Neural progenitor cell (in vitro differentiated cells): ENCODE data around the gene KRT3. TPM values are rescaled to one million over a fixed set of nuclear protein-coding genes. Genes with fewer than 3 reads are reported as not detected.

Experiments
- DNase-seq: peaks from one replicate; pipeline ENCODE4 v3.0.0-alpha.2; 2016; ENCODE audit warnings: low spot score
- H2AFZ ChIP-seq: fragments of 200-600 bp; sonication (generic); replicated peaks from 2 replicates; pipeline ENCODE4 v1.6.1; 2016; ENCODE audit warnings: antibody characterized with exemption
- H3F3A ChIP-seq: fragments of 200-600 bp; sonication (generic); 2 replicates; pipeline ENCODE4 v1.6.1; 2016; ENCODE audit warnings: antibody characterized with exemption, low read depth
- H3K27ac ChIP-seq: fragments of 200-600 bp; sonication (generic); 2 replicates; pipeline ENCODE4 v1.5.1; 2016; ENCODE audit warnings: mild to moderate bottlenecking
- H3K27me3 ChIP-seq: fragments of 200-600 bp; sonication (generic); 2 replicates; pipeline ENCODE4 v1.6.1; 2016; ENCODE audit warnings: mild to moderate bottlenecking, moderate library complexity
- H3K36me3 ChIP-seq: fragments of 200-600 bp; sonication (generic); 2 replicates; pipeline ENCODE4 v1.5.1; 2016
- H3K4me1 ChIP-seq: fragments of 200-600 bp; sonication (generic); 2 replicates; pipeline ENCODE4 v1.6.1; 2016; ENCODE audit warnings: mixed run types
- H3K4me2 ChIP-seq: fragments of 200-600 bp; sonication (generic); 2 replicates; pipeline ENCODE4 v1.6.1; 2016
- H3K4me3 ChIP-seq: fragments of 200-600 bp; sonication (generic); 2 replicates; pipeline ENCODE4 v1.5.1; 2016
- H3K79me2 ChIP-seq: fragments of 200-600 bp; sonication (generic); 2 replicates; pipeline ENCODE4 v1.6.1; 2016; ENCODE audit warnings: low read depth
- H3K9ac ChIP-seq: fragments of 200-600 bp; sonication (generic); 2 replicates; pipeline ENCODE4 v1.6.1; 2016
- H3K9me3 ChIP-seq: fragments of 200-600 bp; sonication (generic); 2 replicates; pipeline ENCODE4 v1.5.1; 2016; ENCODE audit warnings: low read depth
- H4K20me1 ChIP-seq: fragments of 200-600 bp; sonication (generic); 2 replicates; pipeline ENCODE4 v1.6.1; 2016; ENCODE audit warnings: low read depth
- H3K27ac Mint-ChIP-seq: 3 replicates; pipeline ENCODE4 v1.8.0; 2021; ENCODE audit warnings: mixed read lengths
- H3K27me3 Mint-ChIP-seq: 2 replicates; pipeline ENCODE4 v1.8.0; 2022; ENCODE audit warnings: low read depth, mild to moderate bottlenecking, inconsistent platforms, moderate library complexity, mixed read lengths; ENCODE audit not compliant: insufficient read depth
- H3K36me3 Mint-ChIP-seq: 3 replicates; pipeline ENCODE4 v1.8.0; 2021; ENCODE audit warnings: mixed read lengths
- H3K4me1 Mint-ChIP-seq: 3 replicates; pipeline ENCODE4 v1.8.0; 2021; ENCODE audit warnings: mixed read lengths
- H3K4me3 Mint-ChIP-seq: 3 replicates; pipeline ENCODE4 v1.8.0; 2021; ENCODE audit warnings: mild to moderate bottlenecking, moderate library complexity, mixed read lengths
- H3K9me3 Mint-ChIP-seq: 3 replicates; pipeline ENCODE4 v1.8.0; 2020; ENCODE audit warnings: mixed read lengths
- CTCF ChIP-seq: fragments of 200-600 bp; sonication (generic); IDR thresholded peaks from 2 replicates; pipeline ENCODE4 v1.5.1; 2017; ENCODE audit warnings: antibody characterized with exemption, mild to moderate bottlenecking
- EZH2 ChIP-seq: fragments of 200-600 bp; sonication (generic); IDR thresholded peaks from 2 replicates; pipeline ENCODE4 v1.6.1; 2017; ENCODE audit warnings: antibody characterized with exemption, mild to moderate bottlenecking, moderate library complexity
- EZH2phosphoT487 ChIP-seq: fragments of 200-600 bp; sonication (generic); IDR thresholded peaks from 2 replicates; pipeline ENCODE4 v1.6.1; 2017; ENCODE audit warnings: antibody characterized with exemption
- total RNA-seq: library from RNA; depleted of rRNA; stranded (reverse); fragments of >200 nt; gene quantifications from 2 replicates; pipeline ENCODE4 v1.2.3, GENCODE V29; 2015; ENCODE audit warnings: low replicate concordance

Gene KRT3
- total RNA-seq, 1 donor from 2014 or later, result not detected

GRCh38 chr12:52836491-52837412, 40.8 kb upstream of the KRT3 start:
- H3K9ac ChIP-seq, result no peak overlapping the region
- no peaks in the 10 kb centered on the region for H3K9me3 ChIP-seq
- H3K27me3 Mint-ChIP-seq, result peaks cover 14% of the 10 kb centered on the region
- no peak for DNase-seq
- no peaks in the 10 kb centered on the region for H3K79me2 ChIP-seq
- no peaks in the 10 kb centered on the region for H3K36me3 Mint-ChIP-seq
- no peaks in the 10 kb centered on the region for H3K9me3 Mint-ChIP-seq
- H3K4me1 Mint-ChIP-seq, result peaks cover 42% of the 10 kb centered on the region
- H3K27ac Mint-ChIP-seq, result peak overlapping the region; percentile 91
- H3K4me2 ChIP-seq, result no peak overlapping the region
- no peak overlapping the region for H3K4me3 ChIP-seq
- H3K27me3 ChIP-seq, result no peaks in the 10 kb centered on the region
- H3F3A ChIP-seq, result no peaks in the 10 kb centered on the region
- no peak overlapping the region for H3K4me3 Mint-ChIP-seq
- no peak overlapping the region for H3K27ac ChIP-seq
- no peak overlapping the region for H2AFZ ChIP-seq
- peaks cover 5% of the 10 kb centered on the region for H3K4me1 ChIP-seq
- no peaks in the 10 kb centered on the region for H3K36me3 ChIP-seq
- no peaks in the 10 kb centered on the region for H4K20me1 ChIP-seq
- TF ChIP-seq EZH2phosphoT487, result no peak
- no peak for TF ChIP-seq CTCF
- TF ChIP-seq EZH2, result no peak

GRCh38 chr12:52836042-52836466, 40.1 kb upstream of the KRT3 start:
- no peak for TF ChIP-seq EZH2phosphoT487
- no peak for TF ChIP-seq CTCF
- no peak for TF ChIP-seq EZH2
- Histone ChIP-seq H3K9ac (no peak overlapping the region), H3K36me3 (no peaks in the 10 kb centered on the region), H3K4me2 (no peak overlapping the region), H3K27ac (no peak overlapping the region), H3F3A (no peaks in the 10 kb centered on the region), H2AFZ (no peak overlapping the region), H4K20me1 (no peaks in the 10 kb centered on the region), H3K4me3 (no peak overlapping the region), H3K79me2 (no peaks in the 10 kb centered on the region), H3K9me3 (no peaks in the 10 kb centered on the region), H3K27me3 (no peaks in the 10 kb centered on the region), H3K4me1 (peaks cover 5% of the 10 kb centered on the region)
- DNase-seq, result no peak
- H3K36me3 Mint-ChIP-seq, result no peaks in the 10 kb centered on the region
- peaks cover 42% of the 10 kb centered on the region for H3K4me1 Mint-ChIP-seq
- H3K4me3 Mint-ChIP-seq, result no peak overlapping the region
- no peaks in the 10 kb centered on the region for H3K9me3 Mint-ChIP-seq
- H3K27me3 Mint-ChIP-seq, result peaks cover 14% of the 10 kb centered on the region
- H3K27ac Mint-ChIP-seq, result peak overlapping the region; percentile 91

GRCh38 chr12:52835271-52836041, 39.5 kb upstream of the KRT3 start:
- Histone ChIP-seq H3K27ac (no peak overlapping the region), H3K79me2 (no peaks in the 10 kb centered on the region), H3K4me2 (no peak overlapping the region), H2AFZ (no peak overlapping the region), H3K9me3 (no peaks in the 10 kb centered on the region), H3K27me3 (no peaks in the 10 kb centered on the region), H3F3A (no peaks in the 10 kb centered on the region), H3K9ac (no peak overlapping the region), H3K4me3 (no peak overlapping the region), H4K20me1 (no peaks in the 10 kb centered on the region), H3K36me3 (no peaks in the 10 kb centered on the region), H3K4me1 (peaks cover 5% of the 10 kb centered on the region)
- Mint-ChIP-seq H3K4me1 (peaks cover 42% of the 10 kb centered on the region), H3K9me3 (no peaks in the 10 kb centered on the region), H3K4me3 (no peak overlapping the region), H3K27ac (peak overlapping the region; percentile 91), H3K27me3 (peaks cover 14% of the 10 kb centered on the region), H3K36me3 (no peaks in the 10 kb centered on the region)
- no peak for DNase-seq
- TF ChIP-seq EZH2phosphoT487, result no peak
